Activated CD4-positive, alpha-beta T cell treated with anti-CD3 and anti-CD28 coated beads, Interleukin-2, amount 10 ng/mL, durations not matched to agents 7 days and 5 days (primary cell): Measurements from ENCODE around the gene LRRFIP2. TPM values are rescaled to one million over a fixed set of nuclear protein-coding genes. Genes with fewer than 3 reads are reported as not detected.
A peak's percentile ranks its signal among the peaks of the same experiment; 100 is the strongest.
"Not testable (repeated sequence)": the region's sequence is repeated elsewhere in the genome, so short reads cannot be mapped to it uniquely, and the experiment has no call there.

ENCODE experiments used
- CTCF ChIA-PET: fragments of 350-600 bp; sonication (Branson Sonifier 250); formaldehyde crosslinking; loops from one replicate; lab custom pipeline; 2021; ENCODE audit warnings: antibody characterized with exemption; lab: Charles Lee
- POLR2A ChIA-PET: fragments of 350-600 bp; sonication (Branson Sonifier 250); formaldehyde crosslinking; loops from one replicate; lab custom pipeline; 2021; ENCODE audit warnings: antibody characterized with exemption; lab: Charles Lee
- DNase-seq: peaks from one replicate; pipeline ENCODE4 v3.0.0-alpha.2; 2020
- H3K27ac Mint-ChIP-seq: one replicate; pipeline ENCODE4 v1.8.0; 2021; ENCODE audit warnings: mild to moderate bottlenecking, moderate library complexity, mixed read lengths
- H3K27me3 Mint-ChIP-seq: one replicate; pipeline ENCODE4 v1.8.0; 2021; ENCODE audit warnings: mixed read lengths
- H3K36me3 Mint-ChIP-seq: one replicate; pipeline ENCODE4 v1.8.0; 2021; ENCODE audit warnings: low read depth, mixed read lengths
- H3K4me1 Mint-ChIP-seq: one replicate; pipeline ENCODE4 v1.8.0; 2021; ENCODE audit warnings: mixed read lengths
- H3K4me3 Mint-ChIP-seq: one replicate; pipeline ENCODE4 v1.8.0; 2021; ENCODE audit warnings: mild to moderate bottlenecking, moderate library complexity, mixed read lengths
- H3K9me3 Mint-ChIP-seq: one replicate; pipeline ENCODE4 v1.8.0; 2021; ENCODE audit warnings: mixed read lengths
- total RNA-seq, 2 experiments: library from RNA; stranded (reverse); gene quantifications; one replicate each; pipeline ENCODE4 v1.2.3, GENCODE V29; 2021

The LRRFIP2 gene, protein sequence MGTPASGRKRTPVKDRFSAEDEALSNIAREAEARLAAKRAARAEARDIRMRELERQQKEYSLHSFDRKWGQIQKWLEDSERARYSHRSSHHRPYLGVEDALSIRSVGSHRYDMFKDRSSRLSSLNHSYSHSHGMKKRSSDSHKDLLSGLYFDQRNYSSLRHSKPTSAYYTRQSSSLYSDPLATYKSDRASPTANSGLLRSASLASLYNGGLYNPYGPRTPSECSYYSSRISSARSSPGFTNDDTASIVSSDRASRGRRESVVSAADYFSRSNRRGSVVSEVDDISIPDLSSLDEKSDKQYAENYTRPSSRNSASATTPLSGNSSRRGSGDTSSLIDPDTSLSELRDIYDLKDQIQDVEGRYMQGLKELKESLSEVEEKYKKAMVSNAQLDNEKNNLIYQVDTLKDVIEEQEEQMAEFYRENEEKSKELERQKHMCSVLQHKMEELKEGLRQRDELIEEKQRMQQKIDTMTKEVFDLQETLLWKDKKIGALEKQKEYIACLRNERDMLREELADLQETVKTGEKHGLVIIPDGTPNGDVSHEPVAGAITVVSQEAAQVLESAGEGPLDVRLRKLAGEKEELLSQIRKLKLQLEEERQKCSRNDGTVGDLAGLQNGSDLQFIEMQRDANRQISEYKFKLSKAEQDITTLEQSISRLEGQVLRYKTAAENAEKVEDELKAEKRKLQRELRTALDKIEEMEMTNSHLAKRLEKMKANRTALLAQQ
- total RNA-seq, result 10 to 100 TPM; 27.1 to 30.1 TPM

DNA sequence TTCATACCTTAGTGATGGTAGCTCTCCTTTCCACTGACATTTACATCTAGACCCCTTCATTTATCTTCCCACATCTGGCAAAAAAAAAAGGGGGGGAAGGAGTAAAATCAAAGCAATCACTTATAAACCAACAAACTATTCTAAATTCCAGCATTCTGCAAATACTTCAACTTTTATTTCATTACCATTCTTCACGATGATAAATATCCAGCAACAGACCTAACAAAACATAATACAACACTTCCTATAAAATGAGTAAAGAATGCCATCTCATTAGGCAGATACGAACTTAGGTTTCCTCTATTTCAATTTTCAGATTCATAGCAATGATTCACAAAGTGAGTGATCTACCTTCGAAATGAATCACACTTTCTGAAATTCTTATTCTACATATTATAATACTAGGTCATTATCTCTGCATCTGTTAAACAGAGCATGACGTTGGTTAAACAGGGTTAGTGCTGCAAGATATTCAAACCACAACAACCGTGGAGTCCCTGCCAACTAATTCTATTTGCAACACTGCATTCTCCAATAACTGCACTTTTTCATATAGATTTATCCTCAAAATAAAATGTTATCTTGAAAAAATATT is at the start of gene LRRFIP2:
Gene LRRFIP2, minus strand, starts transcription at position 51 of the 595 bp plus-strand sequence. CDS start 25,599 bp downstream, outside the sequence.
- H3K27me3 Mint-ChIP-seq, result no peaks in the 10 kb centered on the region
- H3K9me3 Mint-ChIP-seq, result no peaks in the 10 kb centered on the region
- peaks cover 19% of the 10 kb centered on the region for H3K36me3 Mint-ChIP-seq
- DNase-seq, result peak; percentile 11
- H3K4me1 Mint-ChIP-seq, result peaks cover 47% of the 10 kb centered on the region
- peak within 1 kb of the TSS; percentile 84 for H3K27ac Mint-ChIP-seq
- H3K4me3 Mint-ChIP-seq, result peak within 1 kb of the TSS; percentile 90
- POLR2A ChIA-PET, result no interaction called here
- CTCF ChIA-PET, result no interaction called here

DNA sequence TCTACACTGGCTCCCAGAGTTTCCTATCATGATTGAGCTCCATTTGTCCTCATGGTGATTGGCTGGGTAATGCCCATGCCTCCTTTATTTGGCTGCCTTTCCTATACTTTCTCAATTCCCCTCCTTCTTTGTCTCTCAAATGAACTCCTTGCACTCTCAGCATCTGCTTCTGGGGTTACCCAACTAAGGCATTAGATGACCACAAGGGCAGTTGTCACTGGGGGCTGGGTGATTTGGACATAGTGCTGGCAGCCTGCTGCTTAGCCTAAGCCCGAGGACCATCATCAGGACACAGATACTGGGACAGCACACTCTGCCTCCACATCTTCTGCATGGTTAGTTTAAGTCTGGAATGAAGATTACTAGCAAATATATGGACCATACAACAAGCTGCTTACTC is 49.2 kb upstream of the LRRFIP2 start:
- Mint-ChIP-seq H3K27ac (no peak overlapping the region), H3K4me3 (no peak overlapping the region), H3K36me3 (no peaks in the 10 kb centered on the region), H3K9me3 (no peaks in the 10 kb centered on the region), H3K27me3 (peaks cover 5% of the 10 kb centered on the region), H3K4me1 (peaks cover 13% of the 10 kb centered on the region)
- ChIA-PET POLR2A (no interaction called here), CTCF (interaction anchor here (1.5 kb wide), 1 partner anchor 28 kb away, joined by 3 read pairs; no protein-coding TSS in a partner anchor)
- no peak for DNase-seq

DNA sequence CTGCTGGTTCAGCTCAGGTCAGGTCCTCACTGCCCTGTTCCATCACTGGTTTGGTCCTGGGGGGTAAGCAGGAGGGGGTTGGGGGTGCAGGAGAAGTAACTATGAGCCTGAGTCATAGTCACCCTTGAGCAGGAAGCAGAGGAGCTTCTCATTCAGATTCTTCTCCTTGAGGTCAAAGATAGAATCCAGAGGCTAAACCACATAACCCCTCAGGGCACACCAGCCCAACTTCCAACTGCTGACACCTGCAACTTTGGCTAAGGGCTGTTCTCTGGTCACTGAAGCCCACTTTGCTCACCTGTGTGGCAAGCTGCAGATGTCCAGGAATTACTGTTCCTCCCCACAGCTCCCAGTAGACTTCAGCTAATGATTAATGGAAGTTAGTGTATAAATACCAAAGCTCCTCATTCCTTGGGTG is 48.8 kb upstream of the LRRFIP2 start:
- no peaks in the 10 kb centered on the region for H3K36me3 Mint-ChIP-seq
- POLR2A ChIA-PET, result no interaction called here
- no peaks in the 10 kb centered on the region for H3K9me3 Mint-ChIP-seq
- peaks cover 4% of the 10 kb centered on the region for H3K27me3 Mint-ChIP-seq
- no peak for DNase-seq
- CTCF ChIA-PET, result interaction anchor here (1.5 kb wide), 1 partner anchor 28 kb away, joined by 3 read pairs; no protein-coding TSS in a partner anchor
- no peak overlapping the region for H3K27ac Mint-ChIP-seq
- H3K4me3 Mint-ChIP-seq, result no peak overlapping the region
- H3K4me1 Mint-ChIP-seq, result peaks cover 13% of the 10 kb centered on the region

DNA sequence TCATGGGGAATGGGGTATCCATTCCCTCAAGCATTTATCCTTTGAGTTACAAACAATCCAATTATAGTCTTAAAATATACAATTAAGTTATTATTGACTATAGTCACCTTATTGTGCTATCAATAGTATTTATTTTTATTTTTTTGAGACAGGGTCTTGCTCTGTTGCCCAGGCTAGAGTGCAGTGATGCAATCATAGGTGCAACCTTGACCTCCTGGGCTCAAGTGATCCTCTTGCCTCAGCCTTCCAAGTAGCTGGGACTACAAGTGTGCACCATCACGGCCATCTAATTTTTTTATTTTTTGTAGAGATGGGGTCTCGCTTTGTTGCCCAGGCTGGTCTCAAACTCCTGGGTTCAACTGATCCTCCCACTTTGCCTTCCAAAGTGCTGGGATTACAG is 48.2 kb upstream of the LRRFIP2 start:
- H3K4me3 Mint-ChIP-seq, H3K9me3 Mint-ChIP-seq, H3K36me3 Mint-ChIP-seq, POLR2A ChIA-PET, DNase-seq, H3K27ac Mint-ChIP-seq, H3K27me3 Mint-ChIP-seq: not testable (repeated sequence)
- CTCF ChIA-PET, result interaction anchor here (1.5 kb wide), 1 partner anchor 27 kb away, joined by 3 read pairs; no protein-coding TSS in a partner anchor
- peaks cover 13% of the 10 kb centered on the region for H3K4me1 Mint-ChIP-seq

DNA sequence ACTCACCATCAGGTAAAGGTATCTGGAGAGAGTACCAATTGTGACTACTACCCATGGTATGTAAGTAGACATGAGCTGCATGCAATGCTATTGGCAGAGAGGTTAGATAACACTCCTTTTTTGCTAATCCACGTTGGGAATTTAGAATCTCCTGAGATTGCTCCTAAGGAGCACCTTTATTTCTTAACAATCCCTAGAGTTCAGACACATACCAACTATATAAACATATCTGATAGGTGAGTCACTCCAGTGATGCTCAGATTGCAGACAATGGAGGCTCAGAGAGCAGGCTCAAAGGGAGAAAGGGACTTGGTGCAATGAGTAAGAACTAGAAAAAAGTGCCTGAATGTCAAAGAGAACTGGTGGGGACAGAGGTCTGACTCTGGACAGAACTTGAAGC is 47.0 kb upstream of the LRRFIP2 start:
- ChIA-PET CTCF (interaction anchor here (0.6 to 1.2 kb wide), 3 partner anchors 16 to 66 kb away, joined by 3 to 4 read pairs (median 3); no protein-coding TSS in a partner anchor), POLR2A (no interaction called here)
- no peak for DNase-seq
- H3K9me3 Mint-ChIP-seq, result no peaks in the 10 kb centered on the region
- H3K4me3 Mint-ChIP-seq, result no peak overlapping the region
- no peak overlapping the region for H3K27ac Mint-ChIP-seq
- H3K36me3 Mint-ChIP-seq, result no peaks in the 10 kb centered on the region
- H3K4me1 Mint-ChIP-seq, result peaks cover 16% of the 10 kb centered on the region
- peaks cover 4% of the 10 kb centered on the region for H3K27me3 Mint-ChIP-seq

DNA sequence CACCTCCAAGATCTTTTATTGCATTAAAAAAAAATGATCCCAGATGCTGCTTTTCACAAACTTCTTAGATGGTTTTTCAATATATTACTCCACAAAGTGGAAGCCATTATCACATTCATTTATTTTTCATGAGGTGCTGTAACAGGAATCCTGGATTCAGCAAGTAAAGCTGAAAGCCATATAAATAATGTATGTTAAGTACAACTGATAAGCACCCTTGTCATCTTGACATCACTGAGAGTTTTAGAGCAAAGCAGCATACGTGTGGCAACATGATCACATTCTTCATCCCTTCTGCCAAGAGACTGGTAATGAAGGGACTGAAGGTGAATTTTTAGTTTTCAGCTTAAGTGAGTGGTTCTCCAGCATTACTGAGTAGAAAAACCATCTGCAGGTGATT is 44.9 kb upstream of the LRRFIP2 start:
- no peak for DNase-seq
- no peaks in the 10 kb centered on the region for H3K27me3 Mint-ChIP-seq
- ChIA-PET POLR2A (no interaction called here), CTCF (interaction anchor here (0.6 to 0.7 kb wide), 2 partner anchors 49 to 53 kb away, joined by 3 to 4 read pairs; no protein-coding TSS in a partner anchor)
- peaks cover 15% of the 10 kb centered on the region for H3K4me1 Mint-ChIP-seq
- H3K36me3 Mint-ChIP-seq, result no peaks in the 10 kb centered on the region
- no peak overlapping the region for H3K27ac Mint-ChIP-seq
- H3K4me3 Mint-ChIP-seq, result no peak overlapping the region
- no peaks in the 10 kb centered on the region for H3K9me3 Mint-ChIP-seq

DNA sequence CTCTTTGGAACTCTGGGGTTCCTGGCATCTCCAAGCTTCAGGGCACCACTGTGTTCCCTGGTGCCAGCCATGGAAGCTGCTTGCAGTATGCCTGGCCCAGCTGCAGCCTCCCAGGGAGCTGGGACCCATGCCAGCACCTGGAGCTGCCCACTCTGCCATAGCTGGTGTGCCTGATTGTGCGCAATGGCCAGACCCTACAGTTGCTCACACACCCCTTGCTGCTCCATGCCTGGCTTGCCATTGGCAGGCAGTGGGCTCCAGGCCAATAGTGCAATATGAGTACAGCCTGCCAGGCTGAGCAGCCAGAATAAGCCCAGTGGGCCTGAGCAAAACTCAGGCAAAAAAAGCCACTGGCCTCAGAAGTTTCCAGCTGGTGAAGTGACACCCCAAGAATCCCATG is 43.8 kb upstream of the LRRFIP2 start:
- H3K4me3 Mint-ChIP-seq, result no peak overlapping the region
- H3K27ac Mint-ChIP-seq, result no peak overlapping the region

DNA sequence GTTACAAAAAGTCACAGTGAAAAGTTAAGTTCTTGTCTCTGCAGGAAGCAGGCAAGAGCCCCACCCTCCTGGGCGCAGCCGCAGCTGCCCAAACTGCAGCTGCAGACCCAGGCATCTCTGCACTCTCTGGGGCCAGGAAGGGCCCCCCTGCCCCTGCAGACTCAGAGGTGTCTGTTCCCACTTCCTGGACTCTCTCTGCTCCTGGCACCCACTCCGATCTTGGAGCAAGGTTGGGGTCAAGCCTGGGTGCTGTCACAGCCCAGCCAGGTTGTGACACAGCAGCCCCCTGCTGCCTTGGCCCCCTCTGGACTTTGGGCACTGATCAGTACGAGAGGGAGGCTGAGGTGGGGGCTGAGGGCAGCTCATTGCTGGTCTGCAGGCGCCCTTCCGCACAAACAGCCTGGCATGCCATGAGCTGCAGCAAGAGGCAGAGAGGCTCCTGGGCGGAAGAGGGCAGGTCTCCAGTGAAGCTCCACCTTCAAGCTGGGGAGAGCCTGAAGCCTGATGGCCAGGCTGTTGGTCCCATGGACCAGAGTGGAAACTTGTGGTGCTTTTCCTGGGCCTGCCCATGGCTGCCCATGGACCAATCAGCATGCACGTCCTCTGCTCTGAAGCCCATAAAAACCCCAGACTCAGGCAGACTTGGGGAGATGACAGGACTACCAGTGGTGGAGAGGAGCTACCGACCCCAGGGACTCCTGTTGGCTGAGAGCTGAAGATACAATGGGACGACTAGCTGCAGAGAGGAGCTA is 42.9 kb upstream of the LRRFIP2 start:
- Mint-ChIP-seq H3K4me1 (peaks cover 6% of the 10 kb centered on the region), H3K27me3 (no peaks in the 10 kb centered on the region), H3K9me3 (no peaks in the 10 kb centered on the region), H3K27ac (no peak overlapping the region), H3K36me3 (no peaks in the 10 kb centered on the region), H3K4me3 (no peak overlapping the region)
- POLR2A ChIA-PET, result no interaction called here
- CTCF ChIA-PET, result interaction anchor here (0.9 kb wide), 1 partner anchor 12 kb away, joined by 4 read pairs; no protein-coding TSS in a partner anchor
- DNase-seq, result no peak

More for the DNA sequence above, 43.8 kb upstream of the LRRFIP2 start:
- DNase-seq, result no peak
- H3K4me1 Mint-ChIP-seq, result peaks cover 10% of the 10 kb centered on the region
- CTCF ChIA-PET, result no interaction called here
- no peaks in the 10 kb centered on the region for H3K27me3 Mint-ChIP-seq
- POLR2A ChIA-PET, result no interaction called here
- H3K9me3 Mint-ChIP-seq, result no peaks in the 10 kb centered on the region
- no peaks in the 10 kb centered on the region for H3K36me3 Mint-ChIP-seq

DNA sequence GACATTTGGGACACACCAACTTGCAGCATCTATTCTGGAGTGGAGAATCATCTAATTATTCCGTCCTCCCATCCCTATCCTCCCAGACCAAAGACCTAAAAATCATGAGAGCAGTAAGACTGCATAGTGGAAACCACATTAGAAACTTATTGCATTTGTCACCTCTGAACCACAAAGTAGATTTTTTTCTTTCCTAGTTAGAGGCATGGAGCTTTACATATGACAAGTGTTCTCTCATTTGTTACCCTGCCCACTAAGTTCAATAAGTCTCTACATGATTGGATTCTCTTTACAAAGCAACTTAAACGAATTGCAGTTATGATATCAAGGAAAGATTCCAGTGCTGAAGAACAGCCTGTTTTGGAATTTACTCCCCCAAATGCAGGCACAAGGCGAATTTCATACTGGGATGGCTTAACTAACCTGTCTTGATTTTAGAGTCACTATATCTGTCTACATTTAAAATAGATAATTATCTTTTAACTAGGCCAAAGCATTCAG is 42.3 kb upstream of the LRRFIP2 start:
- Mint-ChIP-seq H3K9me3 (no peaks in the 10 kb centered on the region), H3K4me3 (no peak overlapping the region), H3K36me3 (no peaks in the 10 kb centered on the region), H3K4me1 (peaks cover 6% of the 10 kb centered on the region), H3K27ac (no peak overlapping the region), H3K27me3 (no peaks in the 10 kb centered on the region)
- no peak for DNase-seq
- ChIA-PET POLR2A (no interaction called here), CTCF (interaction anchor here (0.6 to 0.9 kb wide), 2 partner anchors 12 to 17 kb away, joined by 4 read pairs; no protein-coding TSS in a partner anchor)

DNA sequence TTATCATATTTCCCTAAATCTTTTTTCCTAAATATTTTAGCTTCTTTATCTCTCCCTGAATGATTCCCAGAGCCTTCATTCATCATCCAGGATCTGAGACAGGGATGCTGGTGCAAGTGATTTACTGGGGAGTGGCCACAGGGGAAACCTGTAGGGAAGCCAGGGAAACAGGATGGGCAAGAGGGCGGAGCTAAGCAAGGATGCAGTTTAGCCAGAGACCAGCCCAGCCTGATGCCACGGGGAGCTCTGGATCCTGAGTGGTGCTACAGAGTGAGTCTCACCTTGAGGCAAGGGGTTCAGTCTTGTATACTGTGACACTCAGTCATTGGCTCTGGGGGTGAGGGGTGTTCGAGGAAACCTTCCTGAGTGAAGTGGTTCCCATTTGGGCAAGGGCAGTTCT is 39.7 kb upstream of the LRRFIP2 start:
- Mint-ChIP-seq H3K27ac (no peak overlapping the region), H3K4me1 (peaks cover 6% of the 10 kb centered on the region), H3K36me3 (no peaks in the 10 kb centered on the region), H3K27me3 (no peaks in the 10 kb centered on the region), H3K9me3 (no peaks in the 10 kb centered on the region), H3K4me3 (no peak overlapping the region)
- ChIA-PET POLR2A (no interaction called here), CTCF (interaction anchor here (0.6 to 1.6 kb wide), 5 partner anchors 11 to 359 kb away, joined by 3 to 7 read pairs (median 4); no protein-coding TSS in a partner anchor)
- no peak for DNase-seq

DNA sequence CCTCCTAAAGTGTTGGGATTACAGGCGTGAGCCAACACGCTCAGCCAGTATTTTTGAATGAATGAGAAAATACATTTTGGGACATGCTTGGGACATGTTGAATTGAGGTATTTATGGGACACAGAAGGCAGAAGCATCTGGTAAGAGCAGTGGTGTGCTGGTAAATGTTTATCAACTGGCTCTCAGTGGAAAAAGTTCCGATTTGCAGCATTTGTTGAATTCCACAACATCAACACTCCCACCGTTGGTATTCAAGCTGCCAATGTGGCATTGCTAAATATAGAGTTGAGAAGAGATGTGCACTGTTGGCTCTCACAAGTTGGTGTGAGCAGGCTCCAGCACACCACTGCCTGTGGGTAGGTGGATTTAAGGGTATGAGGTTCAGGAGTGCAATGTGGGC is 35.8 kb upstream of the LRRFIP2 start:
- Mint-ChIP-seq H3K4me3 (no peak overlapping the region), H3K27ac (no peak overlapping the region), H3K4me1 (no peaks in the 10 kb centered on the region), H3K27me3 (no peaks in the 10 kb centered on the region), H3K36me3 (no peaks in the 10 kb centered on the region), H3K9me3 (no peaks in the 10 kb centered on the region)
- ChIA-PET CTCF (no interaction called here), POLR2A (no interaction called here)
- DNase-seq, result no peak

DNA sequence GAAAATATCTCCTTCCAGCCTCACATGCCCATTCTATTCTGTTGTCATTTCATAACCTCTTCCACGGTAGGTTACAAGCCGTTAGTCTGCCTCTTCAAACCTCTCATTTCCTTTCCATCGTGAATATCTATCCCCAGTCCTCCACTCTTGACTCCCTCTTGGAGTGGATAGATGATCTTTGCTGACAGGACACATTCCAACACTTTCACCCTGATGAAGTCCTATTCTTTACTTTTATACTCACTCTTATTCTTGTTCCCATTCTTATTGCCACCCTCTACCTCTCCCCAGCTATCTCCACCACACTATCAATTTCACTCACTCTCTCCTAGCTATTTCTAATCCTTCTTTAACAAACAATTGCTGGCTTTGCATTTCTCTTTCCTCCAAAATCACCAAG is 34.2 kb upstream of the LRRFIP2 start:
- CTCF ChIA-PET, H3K27me3 Mint-ChIP-seq, H3K4me1 Mint-ChIP-seq, POLR2A ChIA-PET, H3K27ac Mint-ChIP-seq, H3K9me3 Mint-ChIP-seq, H3K4me3 Mint-ChIP-seq, H3K36me3 Mint-ChIP-seq, DNase-seq: not testable (repeated sequence)
